Endothelial cell of umbilical vein (primary cell): ENCODE measurements around the gene ACTR3C. TPM values are rescaled to one million over a fixed set of nuclear protein-coding genes. Genes with fewer than 3 reads are reported as not detected.

ENCODE experiments used
- BruUV-seq: library from RNA; stranded (reverse); fragments of 400-500 nt; replicated peaks from 2 replicates; lab custom pipeline; 2021; lab: Mats Ljungman, UMichigan
- CTCF ChIA-PET: fragments of 300-600, 350-600 bp; sonication (Branson Sonifier 250); formaldehyde crosslinking; loops from one replicate; lab custom pipeline; 2021; ENCODE audit warnings: antibody characterized with exemption, inconsistent platforms; lab: Charles Lee
- POLR2A ChIA-PET: fragments of 300-600, 350-600 bp; sonication (Branson Sonifier 250); formaldehyde crosslinking; loops from one replicate; lab custom pipeline; 2021; ENCODE audit warnings: antibody characterized with exemption, inconsistent platforms; lab: Charles Lee
- DNase-seq: peaks from one replicate; pipeline ENCODE4 v3.0.0-alpha.2; 2011; ENCODE audit warnings: low read depth, low spot score
- FAIRE-seq: peaks from 2 replicates; lab custom pipeline; 2011; peaks lifted over from hg19 to GRCh38; lab: Jason Lieb, UNC
- H2AFZ ChIP-seq: 2 replicates; pipeline ENCODE4 v1.6.0; 2012; ENCODE audit warnings: low read depth, low read length, control low read depth, inconsistent platforms
- H3K27ac ChIP-seq: 2 replicates; pipeline ENCODE4 v1.5.1; 2011; ENCODE audit warnings: low read depth, mild to moderate bottlenecking, control low read depth, low read length, moderate library complexity; ENCODE audit not compliant: insufficient read depth
- H3K27me3 ChIP-seq, 2 experiments: 2 replicates each; pipeline versions ENCODE4 v1.6.0 to v1.6.1; 2011; ENCODE audit warnings: low read length in 2 of 2, mixed read lengths in 1 of 2; ENCODE audit not compliant: control insufficient read depth in 2 of 2, insufficient read depth in 2 of 2
- H3K36me3 ChIP-seq, 2 experiments: 2 replicates in 1 of 2; 3 replicates in 1 of 2; pipeline ENCODE4 v1.5.1; 2011; ENCODE audit warnings: low read length in 2 of 2, mild to moderate bottlenecking in 1 of 2, moderate library complexity in 1 of 2; ENCODE audit not compliant: control insufficient read depth in 2 of 2, insufficient read depth in 2 of 2; ENCODE audit errors: extremely low read depth in 1 of 2
- H3K4me1 ChIP-seq: 3 replicates; pipeline ENCODE4 v1.5.1; 2011; ENCODE audit warnings: mild to moderate bottlenecking, low read length; ENCODE audit not compliant: control insufficient read depth, insufficient read depth; ENCODE audit errors: extremely low read depth
- H3K4me2 ChIP-seq: 2 replicates; pipeline ENCODE4 v1.6.1; 2011; ENCODE audit warnings: low read length, control low read depth, mixed read lengths; ENCODE audit not compliant: insufficient read depth
- H3K4me3 ChIP-seq, 3 experiments: fragments of 200-600 bp in 1 of 3; sonication (generic), shearing (Covaris generic) in 1 of 3; replicated peaks in 1 of 3; 2 replicates each; pipeline ENCODE4 v1.5.1; 2011 to 2016; ENCODE audit warnings: control low read depth in 3 of 3, low read length in 3 of 3, mild to moderate bottlenecking in 2 of 3, inconsistent platforms in 1 of 3, low read depth in 1 of 3, moderate library complexity in 1 of 3; ENCODE audit not compliant: insufficient read depth in 1 of 3
- H3K79me2 ChIP-seq: 2 replicates; pipeline ENCODE4 v1.6.0; 2012; ENCODE audit warnings: low read length, inconsistent platforms; ENCODE audit not compliant: control insufficient read depth, insufficient read depth
- H3K9ac ChIP-seq: replicated peaks from 2 replicates; pipeline ENCODE3; 2011; ENCODE audit warnings: low read length, control low read depth; ENCODE audit not compliant: insufficient read depth; ENCODE audit errors: extremely low read depth
- H3K9me1 ChIP-seq: replicated peaks from 3 replicates; pipeline ENCODE4 v1.6.0; 2011; ENCODE audit warnings: mild to moderate bottlenecking, low read length; ENCODE audit not compliant: control insufficient read depth, insufficient read depth; ENCODE audit errors: extremely low read depth
- H3K9me3 ChIP-seq: replicated peaks from 2 replicates; pipeline ENCODE4 v1.5.1; 2012; ENCODE audit warnings: low read length, inconsistent platforms; ENCODE audit not compliant: control insufficient read depth, insufficient read depth
- H4K20me1 ChIP-seq: replicated peaks from 2 replicates; pipeline ENCODE3; 2011; ENCODE audit warnings: mild to moderate bottlenecking, low read length; ENCODE audit not compliant: control insufficient read depth, insufficient read depth; ENCODE audit errors: extremely low read depth
- EZH2 ChIP-seq: IDR thresholded peaks from 2 replicates; pipeline ENCODE4 v1.6.1; 2012; ENCODE audit warnings: borderline replicate concordance, low read depth, mild to moderate bottlenecking, moderate library complexity, low read length, inconsistent platforms; ENCODE audit not compliant: severe bottlenecking
- FOS ChIP-seq: IDR thresholded peaks from 2 replicates; pipeline ENCODE4 v1.6.1; 2011; ENCODE audit warnings: mild to moderate bottlenecking, low read length, moderate library complexity, borderline replicate concordance; ENCODE audit not compliant: insufficient read depth
- GATA2 ChIP-seq: IDR thresholded peaks from 2 replicates; pipeline ENCODE4 v1.7.0; 2011; ENCODE audit warnings: low read depth, mild to moderate bottlenecking, moderate library complexity, mixed read lengths, low read length; ENCODE audit not compliant: insufficient read length, insufficient read depth
- JUN ChIP-seq: IDR thresholded peaks from 2 replicates; pipeline ENCODE4 v1.6.1; 2011; ENCODE audit warnings: borderline replicate concordance, low read depth; ENCODE audit not compliant: insufficient read length, insufficient read depth
- MAX ChIP-seq: IDR thresholded peaks from 2 replicates; pipeline ENCODE4 v1.6.1; 2011; ENCODE audit not compliant: insufficient read depth, insufficient read length
- MYC ChIP-seq: IDR thresholded peaks from one replicate; pipeline ENCODE4 v1.6.1; 2011; ENCODE audit warnings: mild to moderate bottlenecking, low read depth, low read length
- POLR2A ChIP-seq: IDR thresholded peaks from 2 replicates; pipeline ENCODE4 v1.6.1; 2012; ENCODE audit warnings: low read depth, mild to moderate bottlenecking, control low read depth, low read length
- POLR2AphosphoS5 ChIP-seq: IDR thresholded peaks from 2 replicates; pipeline ENCODE4 v1.6.1; 2012; ENCODE audit warnings: low read depth, mild to moderate bottlenecking, control low read depth, low read length, moderate library complexity; ENCODE audit not compliant: insufficient read depth
- dilution Hi-C: fragments of 300-500 bp; cut with MboI; formaldehyde crosslinking; loops from one replicate; pipeline ENCODE4 v1.15.0; 2019; ENCODE audit warnings: low sequenced_read_pairs; ENCODE audit not compliant: extremely low pct_ligation_motif_present
- intact Hi-C: fragments of 100-400 bp; cut with micrococcal nuclease; formaldehyde crosslinking; loops from one replicate; pipeline ENCODE4 v1.10.0; 2022
- polyA plus RNA-seq, 4 experiments: library from polyadenylated mRNA; depleted of rRNA in 3 of 4; stranded (reverse) in 3 of 4; unstranded in 1 of 4; fragments of >200 nt; gene quantifications; 2 replicates each; pipeline versions ENCODE4 v1.2.1 to v1.2.3, GENCODE V29; 2011 to 2012; ENCODE audit warnings: missing spikeins in 1 of 4
- total RNA-seq: library from RNA; stranded (reverse); gene quantifications from 2 replicates; pipeline ENCODE4 v1.2.3, GENCODE V29; 2021
- TF ChIP-seq, protein P1 (sequence below), 2 donors: IDR thresholded peaks; 1 replicate in 1 of 2; 2 replicates in 1 of 2; pipeline ENCODE4 v1.5.1; 2011; ENCODE audit warnings: low read length in 2 of 2, mild to moderate bottlenecking in 2 of 2, moderate library complexity in 2 of 2, control low read depth in 1 of 2, inconsistent platforms in 1 of 2, low read depth in 1 of 2; ENCODE audit not compliant: insufficient read depth in 1 of 2; ENCODE audit errors: extremely low read depth in 1 of 2

ACTR3C gene
- total and polyA plus RNA-seq, 2 donors (not counting 3 experiments of a cell fraction or from before 2014, with no cell fraction given) = 0.33 TPM; not detected in 1

GRCh38 chr7:150308575-150308974 lies 14.8 kb downstream of the ACTR3C start:
- H3K4me1 ChIP-seq = no peaks in the 10 kb centered on the region
- intact Hi-C loops = no loop called here
- DNase-seq (no peak), FAIRE-seq (no peak)
- ChIA-PET CTCF (no interaction called here), POLR2A (no interaction called here)
- no peak overlapping the region for H3K4me2 ChIP-seq
- H2AFZ ChIP-seq = no peak overlapping the region
- H3K9ac ChIP-seq = no peak overlapping the region
- peaks cover 2 to 5% of the 10 kb centered on the region in 2 experiments for H3K27me3 ChIP-seq
- H3K79me2 ChIP-seq = no peaks in the 10 kb centered on the region
- no peak overlapping the region for H3K27ac ChIP-seq
- no peaks in the 10 kb centered on the region for H4K20me1 ChIP-seq
- no TSS peak for BruUV-seq
- dilution Hi-C loops = no loop called here
- H3K36me3 ChIP-seq = no peaks in the 10 kb centered on the region
- H3K9me1 ChIP-seq = no peaks in the 10 kb centered on the region
- H3K9me3 ChIP-seq = no peaks in the 10 kb centered on the region
- no peak overlapping the region for H3K4me3 ChIP-seq
- TF ChIP-seq, protein P1, sequence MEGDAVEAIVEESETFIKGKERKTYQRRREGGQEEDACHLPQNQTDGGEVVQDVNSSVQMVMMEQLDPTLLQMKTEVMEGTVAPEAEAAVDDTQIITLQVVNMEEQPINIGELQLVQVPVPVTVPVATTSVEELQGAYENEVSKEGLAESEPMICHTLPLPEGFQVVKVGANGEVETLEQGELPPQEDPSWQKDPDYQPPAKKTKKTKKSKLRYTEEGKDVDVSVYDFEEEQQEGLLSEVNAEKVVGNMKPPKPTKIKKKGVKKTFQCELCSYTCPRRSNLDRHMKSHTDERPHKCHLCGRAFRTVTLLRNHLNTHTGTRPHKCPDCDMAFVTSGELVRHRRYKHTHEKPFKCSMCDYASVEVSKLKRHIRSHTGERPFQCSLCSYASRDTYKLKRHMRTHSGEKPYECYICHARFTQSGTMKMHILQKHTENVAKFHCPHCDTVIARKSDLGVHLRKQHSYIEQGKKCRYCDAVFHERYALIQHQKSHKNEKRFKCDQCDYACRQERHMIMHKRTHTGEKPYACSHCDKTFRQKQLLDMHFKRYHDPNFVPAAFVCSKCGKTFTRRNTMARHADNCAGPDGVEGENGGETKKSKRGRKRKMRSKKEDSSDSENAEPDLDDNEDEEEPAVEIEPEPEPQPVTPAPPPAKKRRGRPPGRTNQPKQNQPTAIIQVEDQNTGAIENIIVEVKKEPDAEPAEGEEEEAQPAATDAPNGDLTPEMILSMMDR (IDR thresholded peaks at IDR 0.05; ENCODE audit: extremely low read depth in 1 of 2, insufficient read depth in 1 of 2, low read depth in 1 of 2, low read length in 2 of 2) = no peak

GRCh38 chr7:150307904-150308303 lies 15.4 kb downstream of the ACTR3C start:
- no peaks in the 10 kb centered on the region for H3K36me3 ChIP-seq
- intact Hi-C loops = no loop called here
- H2AFZ ChIP-seq = no peak overlapping the region
- H3K9ac ChIP-seq = no peak overlapping the region
- DNase-seq (no peak), FAIRE-seq (no peak)
- no TSS peak for BruUV-seq
- H3K4me2 ChIP-seq = no peak overlapping the region
- H3K79me2 ChIP-seq = no peaks in the 10 kb centered on the region
- no peaks in the 10 kb centered on the region for H3K9me1 ChIP-seq
- H3K27ac ChIP-seq = no peak overlapping the region
- no peaks in the 10 kb centered on the region for H3K4me1 ChIP-seq
- ChIA-PET CTCF (no interaction called here), POLR2A (no interaction called here)
- no peak overlapping the region for H3K4me3 ChIP-seq
- TF ChIP-seq MAX = no peak
- TF ChIP-seq MYC = no peak
- TF ChIP-seq, protein P1 (IDR thresholded peaks at IDR 0.05; ENCODE audit: extremely low read depth in 1 of 2, insufficient read depth in 1 of 2, low read depth in 1 of 2, low read length in 2 of 2) = no peak
- TF ChIP-seq JUN = no peak
- TF ChIP-seq POLR2AphosphoS5 = no peak
- no peak for TF ChIP-seq GATA2
- TF ChIP-seq POLR2A = no peak
- TF ChIP-seq FOS = no peak
- no peak for TF ChIP-seq EZH2
- no peaks in the 10 kb centered on the region for H4K20me1 ChIP-seq
- dilution Hi-C loops = no loop called here
- no peaks in the 10 kb centered on the region for H3K9me3 ChIP-seq
- H3K27me3 ChIP-seq = peaks cover 2 to 5% of the 10 kb centered on the region in 2 experiments
